Motor neuron (in vitro differentiated cells): ENCODE data around the gene ZC3H12D. TPM values are rescaled to one million over a fixed set of nuclear protein-coding genes. Genes with fewer than 3 reads are reported as not detected.

Experiments used
- ATAC-seq, 8 experiments: fragments of 200-7000 bp; cut with Tn5 transposase; replicated peaks in 6 of 8; 2 replicates each; pipeline ENCODE4 v1.8.0; 2021; ENCODE audit warnings: mild to moderate bottlenecking in 8 of 8, moderate library complexity in 8 of 8
- H3K27ac ChIP-seq, 2 donors: fragments of 250-450 bp; sonication (Bioruptor Pico); 2 replicates each; pipeline ENCODE4 v1.9.0; 2021; ENCODE audit warnings: antibody characterized with exemption in 2 of 2, mild to moderate bottlenecking in 2 of 2, moderate library complexity in 1 of 2
- H3K4me1 ChIP-seq, 2 donors: fragments of 250-450 bp; sonication (Bioruptor Pico); replicated peaks in 1 of 2; 2 replicates each; pipeline ENCODE4 v1.6.1; 2021; ENCODE audit warnings: antibody characterized with exemption in 2 of 2, mild to moderate bottlenecking in 2 of 2, moderate library complexity in 1 of 2
- H3K4me3 ChIP-seq, 5 donors: fragments of 250-450 bp; sonication (Bioruptor Pico); 2 replicates each; pipeline ENCODE4 v1.9.0; 2021; ENCODE audit warnings: antibody characterized with exemption in 5 of 5, mild to moderate bottlenecking in 5 of 5, moderate library complexity in 4 of 5
- WGBS, 10 experiments: fragments of 450-650 bp; shearing (Covaris generic); methylation state at CpG; one replicate each; pipeline ENCODE4 v1.0.0; 2022; 5-methylcytosine and 5-hydroxymethylcytosine counted together
- in situ Hi-C, 9 experiments: fragments of 400-800 bp; cut with MboI; loops; one replicate each; pipeline ENCODE4 v1.15.0; 2021; ENCODE audit warnings: low sequenced_read_pairs in 9 of 9, low pct_unique_long_range_greater_than_20kb in 2 of 9; ENCODE audit not compliant: unreplicated experiment in 9 of 9
- total RNA-seq, 8 experiments: library from RNA; unstranded; fragments of 300-600 nt; gene quantifications; 2 replicates each; pipeline versions ENCODE4 v1.2.3 to v1.2.4, GENCODE V29; 2022

ZC3H12D gene
- total RNA-seq, 8 experiments from 2014 or later: 0.13 to 6.0 (median 0.56) TPM

- in situ Hi-C loops: loop anchor here in 7 of 9 experiments (10.0 to 25.0 kb wide), 3 partner anchors 338 to 388 kb away; no protein-coding TSS in a partner anchor
- no peak for ATAC-seq
- no peak overlapping the region for H3K4me3 ChIP-seq
- no peak overlapping the region for H3K27ac ChIP-seq
- WGBS, 10 experiments: 90 to 100% (median 100%) methylated on average over 1 to 3 of the region's 5 CpGs; no CpG with 5 or more reads in 7 of the 10 experiments
- peaks cover 2 to 10% of the 10 kb centered on the region in 2 donors for H3K4me1 ChIP-seq
Measured at GRCh38 chr6:149425754-149426153, 59.1 kb downstream of the ZC3H12D start.

GRCh38 chr6:149425224-149425623 lies 59.6 kb downstream of the ZC3H12D start:
- Histone ChIP-seq H3K27ac (no peak overlapping the region), H3K4me1 (peaks cover 2 to 10% of the 10 kb centered on the region in 2 donors), H3K4me3 (no peak overlapping the region)
- 67 to 100% (median 91%) methylated on average over 1 to 5 of the region's 8 CpGs; no CpG with 5 or more reads in 5 of the 10 experiments for WGBS, 10 experiments
- in situ Hi-C loops: loop anchor here in 7 of 9 experiments (10.0 to 25.0 kb wide), 3 partner anchors 338 to 388 kb away; no protein-coding TSS in a partner anchor
- no peak for ATAC-seq

- Histone ChIP-seq H3K4me1 (peaks cover 2 to 10% of the 10 kb centered on the region in 2 donors), H3K27ac (no peak overlapping the region), H3K4me3 (no peak overlapping the region)
- in situ Hi-C loops: loop anchor here in 2 of 9 experiments (10.0 kb wide), 1 partner anchor 339 kb away; no protein-coding TSS in a partner anchor
- peak in 5 of 8 experiments; percentile 9 to 28 (median 16) for ATAC-seq
- WGBS, 10 experiments: 23 to 81% (median 60%) methylated on average over 1 to 6 of the region's 7 CpGs; no CpG with 5 or more reads in 1 of the 10 experiments
Measured at GRCh38 chr6:149423964-149424440, 60.8 kb downstream of the ZC3H12D start.

- Histone ChIP-seq H3K4me3 (no peak overlapping the region), H3K4me1 (peaks cover 2 to 10% of the 10 kb centered on the region in 2 donors), H3K27ac (no peak overlapping the region)
- in situ Hi-C loops: loop anchor here in 2 of 9 experiments (10.0 kb wide), 1 partner anchor 338 kb away; no protein-coding TSS in a partner anchor
- 90 to 100% (median 92%) methylated on average over 1 to 4 of the region's 4 CpGs; no CpG with 5 or more reads in 3 of the 10 experiments for WGBS, 10 experiments
- no peak for ATAC-seq
Measured at GRCh38 chr6:149422581-149422980, 62.2 kb downstream of the ZC3H12D start.

- H3K27ac ChIP-seq: no peak overlapping the region
- H3K4me3 ChIP-seq: no peak overlapping the region
- no peak for ATAC-seq
- in situ Hi-C loops: loop anchor here in 2 of 9 experiments (10.0 kb wide), 1 partner anchor 336 kb away; no protein-coding TSS in a partner anchor
- H3K4me1 ChIP-seq: peaks cover 2 to 10% of the 10 kb centered on the region in 2 donors
- 33 to 91% (median 79%) methylated on average over 1 to 5 of the region's 5 CpGs for WGBS, 10 experiments
Measured at GRCh38 chr6:149421132-149421531, 63.7 kb downstream of the ZC3H12D start.

- Histone ChIP-seq H3K4me3 (no peak overlapping the region), H3K27ac (no peak overlapping the region), H3K4me1 (peaks cover 2 to 10% of the 10 kb centered on the region in 2 donors)
- ATAC-seq: no peak
- WGBS, 10 experiments: 73 to 100% (median 90%) methylated on average over 1 to 13 of the region's 13 CpGs
- in situ Hi-C loops: loop anchor here in 2 of 9 experiments (10.0 kb wide), 1 partner anchor 335 kb away; no protein-coding TSS in a partner anchor
Measured at GRCh38 chr6:149419696-149420404, 65.0 kb downstream of the ZC3H12D start.

- no peak for ATAC-seq
- Histone ChIP-seq H3K27ac (no peak overlapping the region), H3K4me1 (no peaks in the 10 kb centered on the region), H3K4me3 (no peak overlapping the region)
- in situ Hi-C loops: no loop called here
- WGBS, 10 experiments: 83 to 100% (median 97%) methylated on average over 1 to 4 of the region's 4 CpGs
Measured at GRCh38 chr6:149414821-149415220, 70.0 kb downstream of the ZC3H12D start.

GRCh38 chr6:149414009-149414408 lies 70.8 kb downstream of the ZC3H12D start:
- no peak for ATAC-seq
- in situ Hi-C loops: no loop called here
- 80 to 100% (median 95%) methylated on average over 2 to 4 of the region's 4 CpGs; no CpG with 5 or more reads in 4 of the 10 experiments for WGBS, 10 experiments
- no peak overlapping the region for H3K4me3 ChIP-seq
- H3K4me1 ChIP-seq: no peaks in the 10 kb centered on the region
- no peak overlapping the region for H3K27ac ChIP-seq

- no peak for ATAC-seq
- no peak overlapping the region for H3K4me3 ChIP-seq
- in situ Hi-C loops: no loop called here
- H3K27ac ChIP-seq: no peak overlapping the region
- no peaks in the 10 kb centered on the region for H3K4me1 ChIP-seq
Measured at GRCh38 chr6:149410557-149410956, 74.3 kb downstream of the ZC3H12D start.

GRCh38 chr6:149409617-149410016 lies 75.2 kb downstream of the ZC3H12D start:
- no peak overlapping the region for H3K4me3 ChIP-seq
- 83 to 100% (median 100%) methylated on average over 1 to 3 of the region's 3 CpGs; no CpG with 5 or more reads in 2 of the 10 experiments for WGBS, 10 experiments
- in situ Hi-C loops: no loop called here
- no peak overlapping the region for H3K27ac ChIP-seq
- H3K4me1 ChIP-seq: no peaks in the 10 kb centered on the region
- ATAC-seq: no peak

- WGBS, 10 experiments: 47 to 100% (median 88%) methylated on average over 3 to 5 of the region's 5 CpGs
- in situ Hi-C loops: no loop called here
- Histone ChIP-seq H3K27ac (no peak overlapping the region), H3K4me3 (no peak overlapping the region), H3K4me1 (no peaks in the 10 kb centered on the region)
- ATAC-seq: peak in 3 of 8 experiments; percentile 20 to 39 (median 29)
Measured at GRCh38 chr6:149405823-149406765, 78.7 kb downstream of the ZC3H12D start.

- no peak overlapping the region for H3K27ac ChIP-seq
- 88 to 100% (median 98%) methylated on average over 1 to 3 of the region's 3 CpGs; no CpG with 5 or more reads in 2 of the 10 experiments for WGBS, 10 experiments
- H3K4me1 ChIP-seq: no peaks in the 10 kb centered on the region
- H3K4me3 ChIP-seq: no peak overlapping the region
- in situ Hi-C loops: no loop called here
- ATAC-seq: peak in 1 of 8 experiments; percentile 26
Measured at GRCh38 chr6:149403534-149403933, 81.3 kb downstream of the ZC3H12D start.
